Caco-2 (cell line): ENCODE data around the gene GATA3. TPM values are rescaled to one million over a fixed set of nuclear protein-coding genes. Genes with fewer than 3 reads are reported as not detected.

Experiments used
- BruUV-seq: library from RNA; stranded (reverse); fragments of 400-500 nt; replicated peaks from 2 replicates; lab custom pipeline; 2021; lab: Mats Ljungman, UMichigan
- CTCF ChIA-PET: fragments of 300-600 bp; sonication (Branson Sonifier 250); formaldehyde crosslinking; loops from one replicate; lab custom pipeline; 2022; ENCODE audit warnings: antibody characterized with exemption; lab: Charles Lee
- POLR2A ChIA-PET: fragments of 300-600 bp; sonication (Branson Sonifier 250); formaldehyde crosslinking; loops from one replicate; lab custom pipeline; 2022; ENCODE audit warnings: antibody characterized with exemption; lab: Charles Lee
- DNase-seq, 2 experiments: peaks; one replicate each; pipeline versions ENCODE4 v3.0.0 to v3.0.0-alpha.2; 2020 to 2022
- H3K27me3 ChIP-seq: replicated peaks from 2 replicates; pipeline ENCODE4 v1.6.0; 2011; ENCODE audit warnings: low read length; ENCODE audit not compliant: control insufficient read depth, insufficient read depth
- H3K36me3 ChIP-seq: 2 replicates; pipeline ENCODE4 v1.5.1; 2011; ENCODE audit warnings: low read length; ENCODE audit not compliant: control insufficient read depth, insufficient read depth
- H3K4me1 ChIP-seq: fragments of 250-450 bp; sonication (Bioruptor Pico); 2 replicates; pipeline ENCODE4 v1.5.1; 2020; ENCODE audit warnings: mild to moderate bottlenecking
- H3K4me3 ChIP-seq: 2 replicates; pipeline ENCODE4 v1.5.1; 2011; ENCODE audit warnings: low read depth, mild to moderate bottlenecking, control low read depth, low read length
- H3K9me3 ChIP-seq: fragments of 250-450 bp; sonication (Bioruptor Pico); 2 replicates; pipeline ENCODE4 v1.5.1; 2020; ENCODE audit warnings: mild to moderate bottlenecking, moderate library complexity
- H3K27ac Mint-ChIP-seq: one replicate; pipeline ENCODE4 v1.8.0; 2022; ENCODE audit warnings: mixed read lengths; ENCODE audit not compliant: unreplicated experiment
- H3K27me3 Mint-ChIP-seq: one replicate; pipeline ENCODE4 v1.8.0; 2022; ENCODE audit warnings: mixed read lengths; ENCODE audit not compliant: insufficient read depth, unreplicated experiment
- H3K36me3 Mint-ChIP-seq: one replicate; pipeline ENCODE4 v1.8.0; 2022; ENCODE audit warnings: mild to moderate bottlenecking, mixed read lengths; ENCODE audit not compliant: insufficient read depth, unreplicated experiment
- H3K4me1 Mint-ChIP-seq: one replicate; pipeline ENCODE4 v1.8.0; 2022; ENCODE audit warnings: low read depth, mixed read lengths; ENCODE audit not compliant: unreplicated experiment
- H3K4me3 Mint-ChIP-seq: one replicate; pipeline ENCODE4 v1.8.0; 2022; ENCODE audit warnings: mild to moderate bottlenecking, moderate library complexity, mixed read lengths; ENCODE audit not compliant: unreplicated experiment
- H3K9me3 Mint-ChIP-seq: one replicate; pipeline ENCODE4 v1.8.0; 2022; ENCODE audit warnings: mixed read lengths; ENCODE audit not compliant: unreplicated experiment
- intact Hi-C: fragments of 100-400 bp; cut with micrococcal nuclease; formaldehyde crosslinking; loops from one replicate; pipeline ENCODE4 v1.10.0; 2022; ENCODE audit not compliant: unreplicated experiment
- total RNA-seq: library from RNA; stranded (reverse); gene quantifications from 2 replicates; pipeline ENCODE4 v1.2.3, GENCODE V29; 2022
- TF ChIP-seq, protein P1 (sequence below), 2 experiments: fragments of 200-600 bp in 1 of 2; IDR thresholded peaks; 1 replicate in 1 of 2; 2 replicates in 1 of 2; pipeline versions ENCODE4 v1.5.1 to v1.8.0; 2011 to 2022; ENCODE audit warnings: antibody characterized with exemption in 1 of 2, control low read depth in 1 of 2, inconsistent platforms in 1 of 2, low read depth in 1 of 2, low read length in 1 of 2, mild to moderate bottlenecking in 1 of 2, moderate library complexity in 1 of 2; ENCODE audit not compliant: insufficient read depth in 1 of 2, severe bottlenecking in 1 of 2, unreplicated experiment in 1 of 2

GATA3 gene
- total RNA-seq, 1 experiment from 2014 or later, result 27.7 TPM

DNA sequence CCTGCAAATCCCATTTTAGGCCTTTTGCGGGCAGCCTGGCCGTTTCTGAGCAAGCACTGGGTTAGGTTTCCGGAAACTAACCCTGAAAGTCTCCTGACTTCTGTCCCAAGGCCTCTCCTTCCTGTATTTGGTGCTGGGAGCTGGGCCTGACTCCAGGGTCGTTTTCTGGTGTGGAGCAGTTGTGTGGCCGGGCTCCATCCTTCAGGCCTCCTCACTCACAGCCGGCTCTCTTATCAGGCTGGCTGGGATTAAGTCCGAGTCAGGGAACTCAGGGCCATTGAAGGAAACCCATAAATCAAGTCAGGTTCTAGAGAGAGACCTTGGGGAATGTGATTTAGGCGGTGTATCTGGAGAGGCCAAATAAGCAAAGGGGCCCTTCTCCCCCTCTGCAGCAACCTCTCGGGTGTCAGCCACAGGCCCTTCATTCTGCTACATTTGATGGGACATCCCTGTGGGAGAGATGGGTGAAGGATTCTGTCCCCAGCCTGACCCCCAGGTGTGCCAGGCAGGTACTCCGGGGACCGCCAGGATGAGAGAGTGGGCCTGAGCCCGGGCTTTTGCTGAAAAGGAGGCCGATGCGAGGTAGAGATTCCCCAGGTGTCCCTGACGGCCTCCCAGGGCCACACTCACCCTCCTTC lies 3.3 kb downstream of the GATA3 start:
- H3K4me1 Mint-ChIP-seq, result peaks cover 36% of the 10 kb centered on the region
- ChIA-PET POLR2A (no interaction called here), CTCF (no interaction called here)
- no peaks in the 10 kb centered on the region for H3K27me3 ChIP-seq
- no peaks in the 10 kb centered on the region; the same call in none of the 2 replicates for H3K36me3 ChIP-seq
- no peaks in the 10 kb centered on the region for H3K9me3 ChIP-seq
- H3K27me3 Mint-ChIP-seq, result no peaks in the 10 kb centered on the region
- peak in 1 of 2 experiments; percentile 32 for DNase-seq
- H3K9me3 Mint-ChIP-seq, result no peaks in the 10 kb centered on the region
- no peak overlapping the region for H3K4me3 ChIP-seq
- TF ChIP-seq, protein P1, sequence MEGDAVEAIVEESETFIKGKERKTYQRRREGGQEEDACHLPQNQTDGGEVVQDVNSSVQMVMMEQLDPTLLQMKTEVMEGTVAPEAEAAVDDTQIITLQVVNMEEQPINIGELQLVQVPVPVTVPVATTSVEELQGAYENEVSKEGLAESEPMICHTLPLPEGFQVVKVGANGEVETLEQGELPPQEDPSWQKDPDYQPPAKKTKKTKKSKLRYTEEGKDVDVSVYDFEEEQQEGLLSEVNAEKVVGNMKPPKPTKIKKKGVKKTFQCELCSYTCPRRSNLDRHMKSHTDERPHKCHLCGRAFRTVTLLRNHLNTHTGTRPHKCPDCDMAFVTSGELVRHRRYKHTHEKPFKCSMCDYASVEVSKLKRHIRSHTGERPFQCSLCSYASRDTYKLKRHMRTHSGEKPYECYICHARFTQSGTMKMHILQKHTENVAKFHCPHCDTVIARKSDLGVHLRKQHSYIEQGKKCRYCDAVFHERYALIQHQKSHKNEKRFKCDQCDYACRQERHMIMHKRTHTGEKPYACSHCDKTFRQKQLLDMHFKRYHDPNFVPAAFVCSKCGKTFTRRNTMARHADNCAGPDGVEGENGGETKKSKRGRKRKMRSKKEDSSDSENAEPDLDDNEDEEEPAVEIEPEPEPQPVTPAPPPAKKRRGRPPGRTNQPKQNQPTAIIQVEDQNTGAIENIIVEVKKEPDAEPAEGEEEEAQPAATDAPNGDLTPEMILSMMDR (IDR thresholded peaks at IDR 0.05; ENCODE audit: insufficient read depth in 1 of 2, low read depth in 1 of 2, low read length in 1 of 2, severe bottlenecking in 1 of 2, unreplicated experiment in 1 of 2), result no peak
- H3K36me3 Mint-ChIP-seq, result peaks cover 83% of the 10 kb centered on the region
- peak overlapping the region; percentile 65 for H3K4me3 Mint-ChIP-seq
- no TSS peak for BruUV-seq
- intact Hi-C loops, result loop anchor here (10.0 kb wide), 1 partner anchor 1247 kb away; no protein-coding TSS in a partner anchor
- peaks cover 31% of the 10 kb centered on the region for H3K4me1 ChIP-seq
- peak overlapping the region; percentile 76 for H3K27ac Mint-ChIP-seq

DNA sequence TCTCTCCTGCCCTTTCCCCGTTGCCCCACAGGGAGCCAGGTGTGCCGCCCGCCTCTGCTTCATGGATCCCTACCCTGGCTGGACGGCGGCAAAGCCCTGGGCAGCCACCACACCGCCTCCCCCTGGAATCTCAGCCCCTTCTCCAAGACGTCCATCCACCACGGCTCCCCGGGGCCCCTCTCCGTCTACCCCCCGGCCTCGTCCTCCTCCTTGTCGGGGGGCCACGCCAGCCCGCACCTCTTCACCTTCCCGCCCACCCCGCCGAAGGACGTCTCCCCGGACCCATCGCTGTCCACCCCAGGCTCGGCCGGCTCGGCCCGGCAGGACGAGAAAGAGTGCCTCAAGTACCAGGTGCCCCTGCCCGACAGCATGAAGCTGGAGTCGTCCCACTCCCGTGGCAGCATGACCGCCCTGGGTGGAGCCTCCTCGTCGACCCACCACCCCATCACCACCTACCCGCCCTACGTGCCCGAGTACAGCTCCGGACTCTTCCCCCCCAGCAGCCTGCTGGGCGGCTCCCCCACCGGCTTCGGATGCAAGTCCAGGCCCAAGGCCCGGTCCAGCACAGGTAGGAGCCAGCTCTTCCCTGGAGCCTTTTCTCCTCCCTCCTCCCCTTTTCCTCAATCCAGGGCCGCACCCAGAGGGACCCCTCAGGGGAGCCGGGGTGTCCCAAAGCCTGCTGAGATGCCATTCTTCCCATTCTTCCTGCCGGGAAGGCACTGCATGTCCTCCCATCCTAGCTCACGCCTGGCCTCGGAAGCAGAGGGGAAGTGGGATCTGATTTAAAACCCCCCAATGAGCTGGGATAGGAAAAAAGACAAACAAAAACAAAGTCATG lies 4.0 kb downstream of the GATA3 start:
- ChIA-PET CTCF (no interaction called here), POLR2A (no interaction called here)
- Histone ChIP-seq H3K4me1 (peaks cover 34% of the 10 kb centered on the region), H3K9me3 (no peaks in the 10 kb centered on the region), H3K27me3 (no peaks in the 10 kb centered on the region), H3K4me3 (no peak overlapping the region), H3K36me3 (no peaks in the 10 kb centered on the region; the same call in none of the 2 replicates)
- no peak overlapping the region for H3K4me3 Mint-ChIP-seq
- DNase-seq, result no peak
- BruUV-seq, result no TSS peak
- no peaks in the 10 kb centered on the region for H3K27me3 Mint-ChIP-seq
- intact Hi-C loops, result loop anchor here (10.0 kb wide), 1 partner anchor 1246 kb away; no protein-coding TSS in a partner anchor
- H3K4me1 Mint-ChIP-seq, result peaks cover 37% of the 10 kb centered on the region
- peak overlapping the region; percentile 34 for H3K27ac Mint-ChIP-seq
- H3K36me3 Mint-ChIP-seq, result peaks cover 85% of the 10 kb centered on the region
- TF ChIP-seq, protein P1 (IDR thresholded peaks at IDR 0.05; ENCODE audit: insufficient read depth in 1 of 2, low read depth in 1 of 2, low read length in 1 of 2, severe bottlenecking in 1 of 2, unreplicated experiment in 1 of 2), result no peak
- no peaks in the 10 kb centered on the region for H3K9me3 Mint-ChIP-seq

DNA sequence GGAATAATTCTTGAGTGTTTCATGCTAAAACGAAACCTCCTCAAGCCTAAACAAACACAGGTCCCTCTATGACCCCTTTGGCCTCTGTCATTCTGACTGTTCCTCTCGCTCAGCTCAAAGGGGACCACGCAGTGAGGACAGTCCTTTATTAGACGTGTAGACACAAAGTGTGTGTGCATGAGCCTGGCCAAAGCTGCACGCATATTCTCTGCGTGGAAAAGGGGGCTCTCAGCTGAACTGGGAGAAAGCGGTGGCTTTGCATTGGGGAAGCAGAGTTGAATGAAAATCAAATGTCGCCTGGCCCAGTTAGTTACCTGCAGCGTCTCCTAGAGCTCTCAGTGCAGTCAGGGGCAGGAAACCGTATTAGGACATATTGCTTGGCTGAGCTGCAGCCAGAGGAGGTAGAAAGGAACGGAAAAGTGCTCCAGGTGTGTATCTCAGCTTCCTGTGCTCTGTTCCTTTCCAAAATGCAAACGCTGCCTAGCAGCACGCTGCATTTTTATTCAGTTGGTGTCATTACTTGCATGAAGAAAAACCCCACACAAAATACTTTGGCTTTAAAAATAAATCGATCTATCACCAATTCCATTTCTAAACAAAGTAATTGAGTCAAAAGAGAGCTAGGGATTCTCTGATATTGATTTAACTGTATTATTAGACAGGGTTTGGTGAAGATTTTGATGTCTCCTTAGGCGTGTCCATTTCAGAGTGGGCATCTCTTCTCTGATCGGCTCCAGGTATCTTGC lies 4.9 kb downstream of the GATA3 start:
- peaks cover 85% of the 10 kb centered on the region for H3K36me3 Mint-ChIP-seq
- no peaks in the 10 kb centered on the region for H3K27me3 Mint-ChIP-seq
- peaks cover 40% of the 10 kb centered on the region for H3K4me1 ChIP-seq
- H3K4me3 Mint-ChIP-seq, result no peak overlapping the region
- peaks cover 43% of the 10 kb centered on the region for H3K4me1 Mint-ChIP-seq
- peaks cover 3% of the 10 kb centered on the region for H3K36me3 ChIP-seq
- H3K9me3 ChIP-seq, result no peaks in the 10 kb centered on the region
- TF ChIP-seq, protein P1 (IDR thresholded peaks at IDR 0.05; ENCODE audit: insufficient read depth in 1 of 2, low read depth in 1 of 2, low read length in 1 of 2, severe bottlenecking in 1 of 2, unreplicated experiment in 1 of 2), result no peak
- H3K9me3 Mint-ChIP-seq, result no peaks in the 10 kb centered on the region
- peak overlapping the region; percentile 34 for H3K27ac Mint-ChIP-seq
- intact Hi-C loops, result loop anchor here (10.0 kb wide), 1 partner anchor 1245 kb away; no protein-coding TSS in a partner anchor
- DNase-seq, result no peak
- BruUV-seq, result no TSS peak
- H3K4me3 ChIP-seq, result no peak overlapping the region
- H3K27me3 ChIP-seq, result no peaks in the 10 kb centered on the region
- ChIA-PET CTCF (no interaction called here), POLR2A (interaction anchor here (0.6 kb wide), 1 partner anchor 44 kb away, joined by 4 read pairs; no protein-coding TSS in a partner anchor)
